ENCODE results near the gene AP3B1. TPM values are rescaled to one million over a fixed set of nuclear protein-coding genes. Genes with fewer than 3 reads are reported as not detected.

The AP3B1 gene
- total RNA-seq, 1 donor from 2014 or later: 40.0 TPM

- H3K4me1 ChIP-seq: no peaks in the 10 kb centered on the region
- TF ChIP-seq, protein P1, sequence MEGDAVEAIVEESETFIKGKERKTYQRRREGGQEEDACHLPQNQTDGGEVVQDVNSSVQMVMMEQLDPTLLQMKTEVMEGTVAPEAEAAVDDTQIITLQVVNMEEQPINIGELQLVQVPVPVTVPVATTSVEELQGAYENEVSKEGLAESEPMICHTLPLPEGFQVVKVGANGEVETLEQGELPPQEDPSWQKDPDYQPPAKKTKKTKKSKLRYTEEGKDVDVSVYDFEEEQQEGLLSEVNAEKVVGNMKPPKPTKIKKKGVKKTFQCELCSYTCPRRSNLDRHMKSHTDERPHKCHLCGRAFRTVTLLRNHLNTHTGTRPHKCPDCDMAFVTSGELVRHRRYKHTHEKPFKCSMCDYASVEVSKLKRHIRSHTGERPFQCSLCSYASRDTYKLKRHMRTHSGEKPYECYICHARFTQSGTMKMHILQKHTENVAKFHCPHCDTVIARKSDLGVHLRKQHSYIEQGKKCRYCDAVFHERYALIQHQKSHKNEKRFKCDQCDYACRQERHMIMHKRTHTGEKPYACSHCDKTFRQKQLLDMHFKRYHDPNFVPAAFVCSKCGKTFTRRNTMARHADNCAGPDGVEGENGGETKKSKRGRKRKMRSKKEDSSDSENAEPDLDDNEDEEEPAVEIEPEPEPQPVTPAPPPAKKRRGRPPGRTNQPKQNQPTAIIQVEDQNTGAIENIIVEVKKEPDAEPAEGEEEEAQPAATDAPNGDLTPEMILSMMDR (IDR thresholded peaks at IDR 0.05): no peak
- H3K9me3 ChIP-seq: no peaks in the 10 kb centered on the region
- H3K4me3 ChIP-seq: no peak overlapping the region
- ATAC-seq: no peak
- intact Hi-C loops (cut with DNase I): no loop called here
- no peaks in the 10 kb centered on the region for H3K27me3 ChIP-seq (ENCODE audit: low read depth)
- H3K27ac ChIP-seq: no peak overlapping the region
- H3K36me3 ChIP-seq: no peaks in the 10 kb centered on the region
- no peak for DNase-seq
These were observed 304.5 kb downstream of the AP3B1 start for GRCh38 chr5:77990020-77990419.

DNA sequence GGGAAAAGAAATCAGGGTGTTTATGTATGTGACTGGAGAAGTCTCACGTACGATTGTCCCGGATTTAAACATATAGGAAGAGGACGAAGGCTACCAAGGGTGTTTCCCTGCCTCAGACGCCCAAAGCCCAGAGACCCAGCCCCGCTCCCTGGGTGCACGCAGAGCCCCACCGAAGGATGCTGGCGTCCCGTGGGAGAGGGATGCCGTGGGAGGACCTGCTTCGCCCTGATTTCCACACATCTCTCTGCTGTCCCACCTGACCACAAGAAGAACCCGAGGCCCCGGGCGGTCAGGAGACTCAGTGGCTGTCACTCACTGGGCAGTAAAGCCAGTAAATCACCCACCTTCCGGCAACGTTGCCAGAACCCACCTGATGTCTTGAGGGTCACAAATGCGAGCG lies 306.5 kb downstream of the AP3B1 start:
- H3K4me1 ChIP-seq: no peaks in the 10 kb centered on the region
- TF ChIP-seq, protein P1 (IDR thresholded peaks at IDR 0.05): no peak
- intact Hi-C loops (cut with DNase I): no loop called here
- H3K27ac ChIP-seq: no peak overlapping the region
- H3K27me3 ChIP-seq (ENCODE audit: low read depth): no peaks in the 10 kb centered on the region
- DNase-seq: no peak
- no peak overlapping the region for H3K4me3 ChIP-seq
- no peak for ATAC-seq
- H3K36me3 ChIP-seq: no peaks in the 10 kb centered on the region
- H3K9me3 ChIP-seq: no peaks in the 10 kb centered on the region

GRCh38 chr5:77987331-77987730 lies 307.2 kb downstream of the AP3B1 start:
- Histone ChIP-seq H3K27me3 (ENCODE audit: low read depth) (no peaks in the 10 kb centered on the region), H3K4me1 (no peaks in the 10 kb centered on the region), H3K9me3 (no peaks in the 10 kb centered on the region), H3K27ac (no peak overlapping the region), H3K36me3 (no peaks in the 10 kb centered on the region), H3K4me3 (no peak overlapping the region)
- DNase-seq (no peak), ATAC-seq (no peak)
- intact Hi-C loops (cut with DNase I): no loop called here
- TF ChIP-seq, protein P1 (IDR thresholded peaks at IDR 0.05): no peak

DNA sequence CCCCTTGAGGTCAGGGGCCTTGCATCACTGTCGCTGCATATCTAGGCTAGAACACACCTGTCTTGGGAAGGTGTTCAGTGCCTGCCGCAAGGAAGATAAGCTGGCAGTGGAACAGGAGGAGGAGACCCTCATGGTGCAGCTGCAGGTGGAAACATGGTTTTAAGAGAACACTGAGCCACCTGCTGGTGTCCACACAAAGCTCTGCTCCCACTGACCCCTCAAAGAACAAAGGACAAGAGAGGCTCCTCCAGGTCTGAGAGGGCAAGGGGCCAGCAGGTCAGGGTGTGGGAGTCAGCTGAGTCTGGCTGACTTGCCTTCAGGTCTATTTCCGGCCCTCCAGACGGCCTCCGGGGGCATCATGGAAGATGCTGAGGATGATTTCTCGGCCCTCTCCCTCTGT lies 308.2 kb downstream of the AP3B1 start:
- DNase-seq (no peak), ATAC-seq (no peak)
- intact Hi-C loops (cut with DNase I): no loop called here
- no peaks in the 10 kb centered on the region for H3K9me3 ChIP-seq
- TF ChIP-seq, protein P1 (IDR thresholded peaks at IDR 0.05): no peak
- no peak overlapping the region for H3K27ac ChIP-seq
- H3K4me1 ChIP-seq: no peaks in the 10 kb centered on the region
- H3K27me3 ChIP-seq (ENCODE audit: low read depth): no peaks in the 10 kb centered on the region
- no peaks in the 10 kb centered on the region for H3K36me3 ChIP-seq
- H3K4me3 ChIP-seq: no peak overlapping the region

- Histone ChIP-seq H3K27me3 (ENCODE audit: low read depth) (no peaks in the 10 kb centered on the region), H3K27ac (no peak overlapping the region), H3K9me3 (no peaks in the 10 kb centered on the region), H3K4me3 (no peak overlapping the region), H3K36me3 (no peaks in the 10 kb centered on the region), H3K4me1 (no peaks in the 10 kb centered on the region)
- ATAC-seq (no peak), DNase-seq (no peak)
- intact Hi-C loops (cut with DNase I): no loop called here
- TF ChIP-seq, protein P1 (IDR thresholded peaks at IDR 0.05): no peak
These were observed 309.3 kb downstream of the AP3B1 start for GRCh38 chr5:77985247-77985646.

GRCh38 chr5:77984587-77984986 lies 309.9 kb downstream of the AP3B1 start:
- no peak overlapping the region for H3K27ac ChIP-seq
- intact Hi-C loops (cut with DNase I): no loop called here
- H3K9me3 ChIP-seq: no peaks in the 10 kb centered on the region
- H3K4me1 ChIP-seq: no peaks in the 10 kb centered on the region
- no peaks in the 10 kb centered on the region for H3K36me3 ChIP-seq
- DNase-seq (no peak), ATAC-seq (no peak)
- TF ChIP-seq, protein P1 (IDR thresholded peaks at IDR 0.05): no peak
- H3K4me3 ChIP-seq: no peak overlapping the region
- H3K27me3 ChIP-seq (ENCODE audit: low read depth): no peaks in the 10 kb centered on the region

Measured in lower lobe of right lung (tissue), 2 donors.